IMR-90 (cell line): ENCODE data around the gene NT5C3A. TPM values are rescaled to one million over a fixed set of nuclear protein-coding genes. Genes with fewer than 3 reads are reported as not detected.

Experiments used
- ATAC-seq: fragments of 200-7000 bp; cut with Tn5 transposase; 2 replicates; pipeline ENCODE4 v1.9.1; 2020; ENCODE audit warnings: low read depth, mild to moderate bottlenecking, moderate library complexity
- BruUV-seq: library from RNA; stranded (reverse); fragments of 400-500 nt; replicated peaks from 2 replicates; lab custom pipeline; 2021; lab: Mats Ljungman, UMichigan
- CTCF ChIA-PET: fragments of 300-600 bp; formaldehyde crosslinking; extraction: SDS; loops from one replicate; lab custom pipeline; 2021; ENCODE audit warnings: antibody characterized with exemption; lab: Yijun Ruan, JAX
- POLR2A ChIA-PET: fragments of 300-600 bp; sonication (Branson Sonifier 250); formaldehyde crosslinking; loops from one replicate; lab custom pipeline; 2022; ENCODE audit warnings: antibody characterized with exemption; ENCODE audit not compliant: unreplicated experiment; lab: Charles Lee
- DNase-seq: peaks from one replicate; pipeline ENCODE4 v3.0.0; 2013
- H2AFZ ChIP-seq: replicated peaks from 2 replicates; pipeline ENCODE3; 2013; ENCODE audit warnings: low read length, mild to moderate bottlenecking; ENCODE audit not compliant: poor library complexity
- H2AK5ac ChIP-seq: 2 replicates; pipeline ENCODE4 v1.6.1; 2013; ENCODE audit warnings: low read depth, low read length, inconsistent platforms
- H2AK9ac ChIP-seq: replicated peaks from 2 replicates; pipeline ENCODE3; 2013; ENCODE audit warnings: mild to moderate bottlenecking, low read depth, low read length, moderate library complexity; ENCODE audit not compliant: poor library complexity
- H2BK120ac ChIP-seq: 2 replicates; pipeline ENCODE4 v1.6.1; 2013; ENCODE audit warnings: low read depth, low read length, inconsistent platforms
- H2BK15ac ChIP-seq: 3 replicates; pipeline ENCODE4 v1.6.1; 2013; ENCODE audit warnings: low read depth, low read length, inconsistent platforms
- H2BK20ac ChIP-seq: 2 replicates; pipeline ENCODE4 v1.6.1; 2013; ENCODE audit warnings: low read depth, mild to moderate bottlenecking, inconsistent platforms, low read length, moderate library complexity
- H2BK5ac ChIP-seq: 2 replicates; pipeline ENCODE4 v1.6.1; 2013; ENCODE audit warnings: mild to moderate bottlenecking, low read depth, low read length, inconsistent platforms; ENCODE audit not compliant: poor library complexity, severe bottlenecking
- H3K14ac ChIP-seq: replicated peaks from 2 replicates; pipeline ENCODE4 v1.6.1; 2013; ENCODE audit warnings: low read depth, low read length, inconsistent platforms
- H3K18ac ChIP-seq: 2 replicates; pipeline ENCODE4 v1.6.1; 2013; ENCODE audit warnings: low read depth, low read length, control low read depth
- H3K23ac ChIP-seq: 2 replicates; pipeline ENCODE4 v1.6.1; 2013; ENCODE audit warnings: low read depth, low read length, inconsistent platforms
- H3K27ac ChIP-seq: 2 replicates; pipeline ENCODE4 v1.5.1; 2013; ENCODE audit warnings: mild to moderate bottlenecking, control low read depth, low read length; ENCODE audit not compliant: insufficient read depth
- H3K27me3 ChIP-seq: 2 replicates; pipeline ENCODE4 v1.6.1; 2013; ENCODE audit warnings: low read length; ENCODE audit not compliant: control insufficient read depth, insufficient read depth
- H3K36me3 ChIP-seq: 2 replicates; pipeline ENCODE4 v1.6.1; 2013; ENCODE audit warnings: low read length, mixed read lengths; ENCODE audit not compliant: control insufficient read depth, insufficient read depth
- H3K4ac ChIP-seq: 2 replicates; pipeline ENCODE4 v1.6.1; 2013; ENCODE audit warnings: low read depth, low read length, inconsistent platforms
- H3K4me1 ChIP-seq: 2 replicates; pipeline ENCODE4 v1.6.1; 2013; ENCODE audit warnings: low read length, mixed read lengths; ENCODE audit not compliant: control insufficient read depth, insufficient read depth
- H3K4me2 ChIP-seq: 2 replicates; pipeline ENCODE4 v1.6.1; 2013; ENCODE audit warnings: low read depth, mild to moderate bottlenecking, control low read depth, low read length, moderate library complexity
- H3K4me3 ChIP-seq: 2 replicates; pipeline ENCODE4 v1.5.1; 2013; ENCODE audit warnings: low read depth, mild to moderate bottlenecking, control low read depth, low read length, moderate library complexity; ENCODE audit not compliant: insufficient read depth
- H3K56ac ChIP-seq: 2 replicates; pipeline ENCODE4 v1.6.1; 2013; ENCODE audit warnings: low read length, inconsistent platforms; ENCODE audit not compliant: insufficient read depth; ENCODE audit errors: extremely low read depth
- H3K79me1 ChIP-seq, 2 experiments: 2 replicates each; pipeline ENCODE4 v1.6.1; 2013; ENCODE audit warnings: low read length in 2 of 2, inconsistent platforms in 1 of 2, low read depth in 1 of 2
- H3K9ac ChIP-seq: 2 replicates; pipeline ENCODE4 v1.6.1; 2013; ENCODE audit warnings: low read depth, low read length, control low read depth
- H3K9me1 ChIP-seq: 2 replicates; pipeline ENCODE4 v1.6.1; 2013; ENCODE audit warnings: low read length, inconsistent platforms; ENCODE audit not compliant: insufficient read depth
- H3K9me3 ChIP-seq: 2 replicates; pipeline ENCODE4 v1.6.1; 2013; ENCODE audit warnings: low read length; ENCODE audit not compliant: control insufficient read depth, insufficient read depth
- H4K20me1 ChIP-seq: 2 replicates; pipeline ENCODE4 v1.6.1; 2013; ENCODE audit warnings: low read length, inconsistent platforms; ENCODE audit not compliant: insufficient read depth
- H4K5ac ChIP-seq: 2 replicates; pipeline ENCODE4 v1.6.1; 2013; ENCODE audit warnings: mild to moderate bottlenecking, low read depth, low read length, control low read depth
- H4K8ac ChIP-seq, 2 experiments: 2 replicates each; pipeline ENCODE4 v1.6.1; 2013; ENCODE audit warnings: low read depth in 2 of 2, low read length in 2 of 2, control low read depth in 1 of 2, inconsistent platforms in 1 of 2
- H4K91ac ChIP-seq: 2 replicates; pipeline ENCODE4 v1.6.1; 2013; ENCODE audit warnings: low read depth, low read length, inconsistent platforms; ENCODE audit not compliant: insufficient read depth
- CEBPB ChIP-seq: IDR thresholded peaks from 2 replicates; pipeline ENCODE4 v1.6.1; 2012; ENCODE audit warnings: low read depth, low read length, improper control_type of control experiment
- CHD1 ChIP-seq: IDR thresholded peaks from 2 replicates; pipeline ENCODE4 v1.6.1; 2012; ENCODE audit warnings: low read depth, low read length, improper control_type of control experiment
- ELK1 ChIP-seq: fragments of 150-350 bp; IDR thresholded peaks from 2 replicates; pipeline ENCODE4 v1.6.1; 2016; ENCODE audit warnings: low read depth, mild to moderate bottlenecking, low read length, moderate library complexity, borderline replicate concordance
- MAZ ChIP-seq: IDR thresholded peaks from 2 replicates; pipeline ENCODE4 v1.6.1; 2012; ENCODE audit warnings: low read depth, mild to moderate bottlenecking, low read length, improper control_type of control experiment, moderate library complexity, borderline replicate concordance
- POLR2A ChIP-seq: IDR thresholded peaks from 2 replicates; pipeline ENCODE4 v1.6.1; 2012; ENCODE audit warnings: mild to moderate bottlenecking, low read depth, low read length
- RAD21 ChIP-seq: IDR thresholded peaks from 2 replicates; pipeline ENCODE4 v1.6.1; 2012; ENCODE audit warnings: low read length, improper control_type of control experiment
- RCOR1 ChIP-seq: IDR thresholded peaks from 2 replicates; pipeline ENCODE4 v1.6.1; 2012; ENCODE audit warnings: mild to moderate bottlenecking, low read length, improper control_type of control experiment; ENCODE audit not compliant: insufficient replicate concordance
- SMC3 ChIP-seq: fragments of 150-350 bp; IDR thresholded peaks from 2 replicates; pipeline ENCODE4 v1.6.1; 2016; ENCODE audit warnings: low read depth, mild to moderate bottlenecking, antibody characterized with exemption, low read length, moderate library complexity
- WGBS, 2 experiments: methylation state at CpG; one replicate each; pipeline versions ENCODE4 v1.1.5 to v1.1.7; 2013; ENCODE audit warnings: missing lambda C conversion rate in 2 of 2; ENCODE audit not compliant: insufficient read length in 1 of 2; ENCODE audit errors: extremely low coverage in 2 of 2; 5-methylcytosine and 5-hydroxymethylcytosine counted together
- dilution Hi-C: fragments of 300-500 bp; cut with HindIII; formaldehyde crosslinking; loops from one replicate; pipeline ENCODE4 v1.14.3; 2018; ENCODE audit warnings: low sequenced_read_pairs; ENCODE audit not compliant: unreplicated experiment
- in situ Hi-C: fragments of 300-500 bp; cut with MboI; formaldehyde crosslinking; loops from 3 replicates; pipeline ENCODE4 v1.14.3; 2019; ENCODE audit warnings: low sequenced_read_pairs, inconsistent platforms, mixed read lengths
- intact Hi-C: fragments of 100-400 bp; cut with micrococcal nuclease; formaldehyde crosslinking; loops from 2 replicates; pipeline ENCODE4 v1.10.0; 2022
- polyA plus RNA-seq, 3 experiments: library from polyadenylated mRNA; depleted of rRNA; stranded (reverse); fragments of >200 nt; gene quantifications; 2 replicates each; pipeline ENCODE4 v1.2.3, GENCODE V29; 2012; ENCODE audit warnings: low replicate concordance in 1 of 3
- total RNA-seq: library from RNA; depleted of rRNA; stranded (reverse); fragments of >200 nt; gene quantifications from 2 replicates; pipeline ENCODE4 v1.2.3, GENCODE V29; 2012
- TF ChIP-seq, protein P1 (sequence below): conservative IDR thresholded peaks from 2 replicates; pipeline ENCODE4 v1.5.1; 2012; ENCODE audit warnings: mild to moderate bottlenecking, low read depth, low read length, improper control_type of control experiment
- TF ChIP-seq, protein P2 (sequence below): fragments of 150-350 bp; IDR thresholded peaks from 2 replicates; pipeline ENCODE4 v1.6.1; 2017; ENCODE audit warnings: mild to moderate bottlenecking, antibody characterized with exemption, low read length, low read depth

Gene NT5C3A
- total and polyA plus RNA-seq, 2 of the 4 experiments (the other 2 are of a cell fraction): 11.3 to 12.2 TPM

- CTCF ChIA-PET: no interaction called here
- H2BK120ac ChIP-seq: no peak overlapping the region
- no peak for TF ChIP-seq RCOR1
- TF ChIP-seq ELK1: no peak
- no peak for TF ChIP-seq MAZ
- TF ChIP-seq RAD21: no peak
- TF ChIP-seq, protein P1, sequence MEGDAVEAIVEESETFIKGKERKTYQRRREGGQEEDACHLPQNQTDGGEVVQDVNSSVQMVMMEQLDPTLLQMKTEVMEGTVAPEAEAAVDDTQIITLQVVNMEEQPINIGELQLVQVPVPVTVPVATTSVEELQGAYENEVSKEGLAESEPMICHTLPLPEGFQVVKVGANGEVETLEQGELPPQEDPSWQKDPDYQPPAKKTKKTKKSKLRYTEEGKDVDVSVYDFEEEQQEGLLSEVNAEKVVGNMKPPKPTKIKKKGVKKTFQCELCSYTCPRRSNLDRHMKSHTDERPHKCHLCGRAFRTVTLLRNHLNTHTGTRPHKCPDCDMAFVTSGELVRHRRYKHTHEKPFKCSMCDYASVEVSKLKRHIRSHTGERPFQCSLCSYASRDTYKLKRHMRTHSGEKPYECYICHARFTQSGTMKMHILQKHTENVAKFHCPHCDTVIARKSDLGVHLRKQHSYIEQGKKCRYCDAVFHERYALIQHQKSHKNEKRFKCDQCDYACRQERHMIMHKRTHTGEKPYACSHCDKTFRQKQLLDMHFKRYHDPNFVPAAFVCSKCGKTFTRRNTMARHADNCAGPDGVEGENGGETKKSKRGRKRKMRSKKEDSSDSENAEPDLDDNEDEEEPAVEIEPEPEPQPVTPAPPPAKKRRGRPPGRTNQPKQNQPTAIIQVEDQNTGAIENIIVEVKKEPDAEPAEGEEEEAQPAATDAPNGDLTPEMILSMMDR: no peak
- no peak for TF ChIP-seq SMC3
- TF ChIP-seq CEBPB: no peak
- TF ChIP-seq CHD1: no peak
- no peak for TF ChIP-seq POLR2A
- TF ChIP-seq, protein P2, sequence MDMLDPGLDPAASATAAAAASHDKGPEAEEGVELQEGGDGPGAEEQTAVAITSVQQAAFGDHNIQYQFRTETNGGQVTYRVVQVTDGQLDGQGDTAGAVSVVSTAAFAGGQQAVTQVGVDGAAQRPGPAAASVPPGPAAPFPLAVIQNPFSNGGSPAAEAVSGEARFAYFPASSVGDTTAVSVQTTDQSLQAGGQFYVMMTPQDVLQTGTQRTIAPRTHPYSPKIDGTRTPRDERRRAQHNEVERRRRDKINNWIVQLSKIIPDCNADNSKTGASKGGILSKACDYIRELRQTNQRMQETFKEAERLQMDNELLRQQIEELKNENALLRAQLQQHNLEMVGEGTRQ: no peak
- POLR2A ChIA-PET: no interaction called here
- peaks cover 15% of the 10 kb centered on the region for H3K36me3 ChIP-seq
- H3K4me2 ChIP-seq: no peak overlapping the region
- intact Hi-C loops: no loop called here
- no peak overlapping the region for H3K27ac ChIP-seq
- no TSS peak for BruUV-seq
- peaks cover 0 to 5% of the 10 kb centered on the region in 2 experiments; a peak in 1 of 4 replicates for H3K79me1 ChIP-seq
- H3K14ac ChIP-seq: no peak overlapping the region
- H3K23ac ChIP-seq: no peak overlapping the region
- DNase-seq (no peak), ATAC-seq (no peak)
- no peak overlapping the region for H2AFZ ChIP-seq
- H3K4ac ChIP-seq: no peak overlapping the region
- no peak overlapping the region for H2AK5ac ChIP-seq
- no peak overlapping the region for H2AK9ac ChIP-seq
- H3K27me3 ChIP-seq: no peaks in the 10 kb centered on the region
- H2BK20ac ChIP-seq: no peak overlapping the region
- H3K9me3 ChIP-seq: no peaks in the 10 kb centered on the region
- no peaks in the 10 kb centered on the region for H4K20me1 ChIP-seq
- H4K8ac ChIP-seq: no peak overlapping the region
- WGBS, 2 experiments: 100% methylated on average over 1 of the region's 2 CpGs; no CpG with 5 or more reads in 1 of the 2 experiments
- dilution Hi-C loops: no loop called here
- H2BK5ac ChIP-seq: no peak overlapping the region
- H3K4me1 ChIP-seq: peaks cover 2% of the 10 kb centered on the region; the same call in 1 of the 2 replicates
- in situ Hi-C loops: no loop called here
- no peak overlapping the region for H3K18ac ChIP-seq
- H3K9ac ChIP-seq: no peak overlapping the region
- no peak overlapping the region for H4K5ac ChIP-seq
- H3K4me3 ChIP-seq: no peak overlapping the region
- H2BK15ac ChIP-seq: no peak overlapping the region
- H3K9me1 ChIP-seq: no peaks in the 10 kb centered on the region
- no peak overlapping the region for H3K56ac ChIP-seq
- no peak overlapping the region for H4K91ac ChIP-seq
Observed at GRCh38 chr7:33009734-33010133, 52.8 kb downstream of the NT5C3A start.
